Measurements from ENCODE around the gene ATG7. TPM values are rescaled to one million over a fixed set of nuclear protein-coding genes. Genes with fewer than 3 reads are reported as not detected.

Gene ATG7
- total RNA-seq, 2 experiments from 2014 or later = 31.0 to 33.1 TPM

DNA sequence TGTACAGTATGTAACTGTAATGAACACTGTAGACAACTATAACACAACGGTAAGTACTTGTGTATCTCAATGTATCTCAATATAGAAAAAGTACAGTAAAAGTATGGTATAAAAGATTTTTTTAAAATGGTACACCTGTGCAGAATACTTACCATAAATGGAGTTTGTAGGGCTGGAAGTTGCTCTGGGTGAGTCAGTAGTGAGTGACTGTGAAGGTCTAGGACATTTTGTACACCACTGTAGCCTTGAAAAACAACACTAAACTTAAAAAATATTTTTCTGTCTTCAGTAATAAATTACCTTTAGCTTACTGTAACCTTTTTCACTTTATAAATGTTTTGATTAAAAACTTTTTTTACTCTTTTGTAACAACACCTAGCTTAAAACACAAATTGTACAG is 142.9 kb downstream of the ATG7 start:
- ChIA-PET CTCF (no interaction called here), POLR2A (no interaction called here)
- Mint-ChIP-seq H3K27me3 (no peaks in the 10 kb centered on the region), H3K4me3 (no peak overlapping the region), H3K27ac (no peak overlapping the region), H3K9me3 (peaks cover 10% of the 10 kb centered on the region), H3K4me1 (ENCODE audit: low read depth) (peaks cover 20% of the 10 kb centered on the region), H3K36me3 (ENCODE audit: low read depth) (peaks cover 27% of the 10 kb centered on the region)
- intact Hi-C loops (cut with micrococcal nuclease) = no loop called here
- ATAC-seq = no peak
- DNase-seq = no peak
- TF ChIP-seq, protein P1, sequence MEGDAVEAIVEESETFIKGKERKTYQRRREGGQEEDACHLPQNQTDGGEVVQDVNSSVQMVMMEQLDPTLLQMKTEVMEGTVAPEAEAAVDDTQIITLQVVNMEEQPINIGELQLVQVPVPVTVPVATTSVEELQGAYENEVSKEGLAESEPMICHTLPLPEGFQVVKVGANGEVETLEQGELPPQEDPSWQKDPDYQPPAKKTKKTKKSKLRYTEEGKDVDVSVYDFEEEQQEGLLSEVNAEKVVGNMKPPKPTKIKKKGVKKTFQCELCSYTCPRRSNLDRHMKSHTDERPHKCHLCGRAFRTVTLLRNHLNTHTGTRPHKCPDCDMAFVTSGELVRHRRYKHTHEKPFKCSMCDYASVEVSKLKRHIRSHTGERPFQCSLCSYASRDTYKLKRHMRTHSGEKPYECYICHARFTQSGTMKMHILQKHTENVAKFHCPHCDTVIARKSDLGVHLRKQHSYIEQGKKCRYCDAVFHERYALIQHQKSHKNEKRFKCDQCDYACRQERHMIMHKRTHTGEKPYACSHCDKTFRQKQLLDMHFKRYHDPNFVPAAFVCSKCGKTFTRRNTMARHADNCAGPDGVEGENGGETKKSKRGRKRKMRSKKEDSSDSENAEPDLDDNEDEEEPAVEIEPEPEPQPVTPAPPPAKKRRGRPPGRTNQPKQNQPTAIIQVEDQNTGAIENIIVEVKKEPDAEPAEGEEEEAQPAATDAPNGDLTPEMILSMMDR (IDR thresholded peaks at IDR 0.05) = no peak

DNA sequence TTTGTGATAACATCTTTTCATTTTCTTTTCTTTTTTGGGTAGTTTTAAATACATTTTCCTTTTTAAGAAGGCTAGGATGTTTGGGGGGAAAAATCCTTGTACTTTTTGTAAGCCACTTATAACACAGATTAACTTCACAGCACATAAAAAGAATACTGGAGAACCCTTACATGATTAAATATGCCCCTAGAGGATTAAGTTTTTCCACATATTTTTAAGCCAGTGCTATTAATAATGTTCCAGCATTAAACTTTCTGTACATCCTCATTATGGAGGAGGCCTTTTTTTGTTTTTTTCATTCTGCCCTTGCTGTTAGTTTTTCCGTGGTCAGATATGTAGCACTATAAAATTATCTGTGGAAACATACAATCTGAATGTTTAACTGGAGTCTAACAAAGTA is 147.9 kb downstream of the ATG7 start:
- H3K27ac Mint-ChIP-seq = no peak overlapping the region
- peaks cover 5% of the 10 kb centered on the region for H3K4me1 Mint-ChIP-seq (ENCODE audit: low read depth)
- intact Hi-C loops (cut with micrococcal nuclease) = no loop called here
- H3K36me3 Mint-ChIP-seq (ENCODE audit: low read depth) = peaks cover 4% of the 10 kb centered on the region
- ChIA-PET POLR2A (no interaction called here), CTCF (no interaction called here)
- ATAC-seq (no peak), DNase-seq (no peak)
- H3K27me3 Mint-ChIP-seq = no peaks in the 10 kb centered on the region
- no peaks in the 10 kb centered on the region for H3K9me3 Mint-ChIP-seq
- TF ChIP-seq, protein P1 (IDR thresholded peaks at IDR 0.05) = no peak
- H3K4me3 Mint-ChIP-seq = no peak overlapping the region

DNA sequence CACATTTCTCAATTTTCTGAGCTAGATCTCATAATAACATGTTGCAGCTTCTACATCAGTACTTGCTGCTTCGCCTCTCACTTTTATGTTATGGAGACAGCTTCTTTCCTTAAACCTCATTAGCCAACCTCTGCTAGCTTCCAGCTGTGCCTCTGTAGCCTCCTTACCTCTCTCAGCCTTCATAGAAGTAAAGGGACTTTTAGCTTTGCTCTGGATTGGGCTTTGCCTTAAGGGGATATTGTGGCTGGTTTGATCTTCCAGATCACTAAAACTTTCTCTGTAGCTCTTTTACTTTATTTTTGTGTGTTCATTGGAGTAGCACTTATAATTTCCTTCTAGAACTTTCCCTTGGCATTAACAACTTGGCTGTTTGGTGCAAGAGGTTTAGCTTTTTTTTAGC is 150.1 kb downstream of the ATG7 start:
- no peak overlapping the region for H3K4me3 Mint-ChIP-seq
- H3K27me3 Mint-ChIP-seq = no peaks in the 10 kb centered on the region
- intact Hi-C loops (cut with micrococcal nuclease) = no loop called here
- TF ChIP-seq, protein P1 (IDR thresholded peaks at IDR 0.05) = no peak
- H3K9me3 Mint-ChIP-seq = no peaks in the 10 kb centered on the region
- H3K27ac Mint-ChIP-seq = no peak overlapping the region
- DNase-seq (no peak), ATAC-seq (no peak)
- POLR2A ChIA-PET = interaction anchor here (0.7 kb wide), 1 partner anchor 39 kb away, joined by 4 read pairs; no protein-coding TSS in a partner anchor
- H3K36me3 Mint-ChIP-seq (ENCODE audit: low read depth) = peaks cover 18% of the 10 kb centered on the region
- H3K4me1 Mint-ChIP-seq (ENCODE audit: low read depth) = peaks cover 4% of the 10 kb centered on the region
- CTCF ChIA-PET = no interaction called here

DNA sequence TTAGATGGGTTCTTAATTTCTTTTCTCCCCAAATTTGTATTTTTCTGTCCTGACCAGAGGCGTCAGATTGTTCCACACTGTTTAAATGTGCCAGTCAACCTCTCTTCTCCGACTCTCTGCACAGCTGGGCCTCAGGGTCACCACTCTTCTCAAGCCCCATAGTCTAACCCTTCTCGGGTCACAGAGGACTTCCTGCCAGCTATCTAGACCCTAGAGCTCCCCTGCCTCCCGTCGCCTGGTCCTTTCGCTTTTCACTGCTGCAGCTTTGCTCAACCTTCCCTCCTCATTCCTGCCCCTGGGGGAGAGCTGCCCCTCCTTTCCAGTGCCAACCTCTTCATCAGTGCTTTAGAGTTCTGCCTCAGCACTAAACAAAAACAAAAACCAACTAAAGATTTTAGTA is 151.7 kb downstream of the ATG7 start:
- DNase-seq = no peak
- TF ChIP-seq, protein P1 (IDR thresholded peaks at IDR 0.05) = no peak

DNA sequence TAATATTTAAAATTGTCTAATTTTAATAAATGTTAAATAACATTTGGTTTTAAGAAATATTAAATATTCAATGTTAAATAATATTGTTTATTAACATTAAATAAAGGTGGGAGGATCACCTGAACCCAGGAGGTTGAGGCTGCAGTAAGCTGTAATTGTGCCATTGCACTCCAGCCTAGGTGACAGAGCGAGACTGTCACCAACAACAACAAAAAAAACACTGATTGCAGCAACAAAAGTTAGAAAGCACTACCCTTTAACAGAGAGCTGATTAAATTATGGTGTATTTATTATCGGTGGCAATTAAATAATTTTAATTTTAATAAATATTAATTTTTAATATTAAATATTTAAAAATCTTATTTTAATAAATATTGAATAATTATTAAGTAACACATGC is 152.1 kb downstream of the ATG7 start:
- H3K36me3 Mint-ChIP-seq (ENCODE audit: low read depth) = peaks cover 25% of the 10 kb centered on the region
- peaks cover 2% of the 10 kb centered on the region for H3K4me1 Mint-ChIP-seq (ENCODE audit: low read depth)
- H3K9me3 Mint-ChIP-seq = no peaks in the 10 kb centered on the region
- no peaks in the 10 kb centered on the region for H3K27me3 Mint-ChIP-seq
- POLR2A ChIA-PET = no interaction called here
- no peak overlapping the region for H3K4me3 Mint-ChIP-seq
- ATAC-seq (no peak), DNase-seq (no peak)
- H3K27ac Mint-ChIP-seq = no peak overlapping the region
- CTCF ChIA-PET = no interaction called here
- TF ChIP-seq, protein P1 (IDR thresholded peaks at IDR 0.05) = no peak
- intact Hi-C loops (cut with micrococcal nuclease) = no loop called here

More for the DNA sequence above, 151.7 kb downstream of the ATG7 start:
- Mint-ChIP-seq H3K27ac (no peak overlapping the region), H3K4me1 (ENCODE audit: low read depth) (peaks cover 2% of the 10 kb centered on the region), H3K27me3 (no peaks in the 10 kb centered on the region), H3K4me3 (no peak overlapping the region), H3K36me3 (ENCODE audit: low read depth) (peaks cover 25% of the 10 kb centered on the region), H3K9me3 (no peaks in the 10 kb centered on the region)
- intact Hi-C loops (cut with micrococcal nuclease) = no loop called here
- no peak for ATAC-seq
- ChIA-PET CTCF (no interaction called here), POLR2A (no interaction called here)
